Measurements from ENCODE around the gene NMNAT3. TPM values are rescaled to one million over a fixed set of nuclear protein-coding genes. Genes with fewer than 3 reads are reported as not detected.

Gene NMNAT3
- total RNA-seq, 6 donors from 2014 or later, result 3.3 to 8.4 (median 5.5) TPM

DNA sequence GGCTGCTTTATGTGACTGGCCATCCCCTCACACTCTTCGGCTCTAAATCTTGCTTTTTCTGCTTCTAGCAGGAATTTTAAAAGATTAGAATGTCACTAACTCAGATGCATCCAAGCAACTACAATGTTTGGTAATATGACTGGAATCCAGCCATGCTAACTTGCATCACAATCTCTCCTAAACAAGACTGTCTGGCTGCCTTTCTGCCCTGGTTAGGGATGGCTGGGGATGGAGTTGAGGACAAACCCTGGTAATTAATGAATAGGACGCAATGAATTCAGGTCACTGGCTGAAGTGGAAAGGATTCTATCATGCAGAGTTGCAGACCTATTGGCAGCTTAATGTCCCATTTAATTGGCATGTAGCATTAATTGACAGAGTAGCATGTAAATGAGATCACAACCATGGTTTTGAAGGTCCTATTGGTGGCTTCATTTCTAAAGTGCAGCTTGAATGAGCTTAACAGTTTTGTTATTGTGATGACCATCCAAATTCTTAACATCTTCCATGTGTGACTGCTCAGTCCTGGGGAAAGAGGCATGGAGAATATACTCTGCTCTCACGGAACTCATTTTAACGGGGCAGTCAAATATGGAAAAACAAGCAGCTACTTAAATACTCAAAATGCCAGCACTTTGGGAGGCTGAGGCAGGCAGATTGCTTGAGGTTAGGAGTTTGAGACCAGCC is 21.7 kb downstream of the NMNAT3 start:
- H3K4me3 ChIP-seq, result no peak overlapping the region
- TF ChIP-seq EP300 (IDR thresholded peaks at IDR 0.05) (no peak), POLR2A (IDR thresholded peaks at IDR 0.05) (no peak), POLR2AphosphoS5 (IDR thresholded peaks at IDR 0.05) (no peak)
- TF ChIP-seq, protein P1, sequence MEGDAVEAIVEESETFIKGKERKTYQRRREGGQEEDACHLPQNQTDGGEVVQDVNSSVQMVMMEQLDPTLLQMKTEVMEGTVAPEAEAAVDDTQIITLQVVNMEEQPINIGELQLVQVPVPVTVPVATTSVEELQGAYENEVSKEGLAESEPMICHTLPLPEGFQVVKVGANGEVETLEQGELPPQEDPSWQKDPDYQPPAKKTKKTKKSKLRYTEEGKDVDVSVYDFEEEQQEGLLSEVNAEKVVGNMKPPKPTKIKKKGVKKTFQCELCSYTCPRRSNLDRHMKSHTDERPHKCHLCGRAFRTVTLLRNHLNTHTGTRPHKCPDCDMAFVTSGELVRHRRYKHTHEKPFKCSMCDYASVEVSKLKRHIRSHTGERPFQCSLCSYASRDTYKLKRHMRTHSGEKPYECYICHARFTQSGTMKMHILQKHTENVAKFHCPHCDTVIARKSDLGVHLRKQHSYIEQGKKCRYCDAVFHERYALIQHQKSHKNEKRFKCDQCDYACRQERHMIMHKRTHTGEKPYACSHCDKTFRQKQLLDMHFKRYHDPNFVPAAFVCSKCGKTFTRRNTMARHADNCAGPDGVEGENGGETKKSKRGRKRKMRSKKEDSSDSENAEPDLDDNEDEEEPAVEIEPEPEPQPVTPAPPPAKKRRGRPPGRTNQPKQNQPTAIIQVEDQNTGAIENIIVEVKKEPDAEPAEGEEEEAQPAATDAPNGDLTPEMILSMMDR (IDR thresholded peaks at IDR 0.05), result no peak
- no peaks in the 10 kb centered on the region for H3K36me3 ChIP-seq
- DNase-seq (no peak), ATAC-seq (ENCODE audit: low FRiP score in 2 of 2) (peak in 1 of 2 donors; percentile 61)
- no peaks in the 10 kb centered on the region for H3K27me3 ChIP-seq
- H3K9me3 ChIP-seq, result no peaks in the 10 kb centered on the region
- 79 to 82% methylated on average over 4 of the region's 4 CpGs for WGBS, 2 donors
- no peak overlapping the region for H3K27ac ChIP-seq
- H3K4me1 ChIP-seq, result no peaks in the 10 kb centered on the region

DNA sequence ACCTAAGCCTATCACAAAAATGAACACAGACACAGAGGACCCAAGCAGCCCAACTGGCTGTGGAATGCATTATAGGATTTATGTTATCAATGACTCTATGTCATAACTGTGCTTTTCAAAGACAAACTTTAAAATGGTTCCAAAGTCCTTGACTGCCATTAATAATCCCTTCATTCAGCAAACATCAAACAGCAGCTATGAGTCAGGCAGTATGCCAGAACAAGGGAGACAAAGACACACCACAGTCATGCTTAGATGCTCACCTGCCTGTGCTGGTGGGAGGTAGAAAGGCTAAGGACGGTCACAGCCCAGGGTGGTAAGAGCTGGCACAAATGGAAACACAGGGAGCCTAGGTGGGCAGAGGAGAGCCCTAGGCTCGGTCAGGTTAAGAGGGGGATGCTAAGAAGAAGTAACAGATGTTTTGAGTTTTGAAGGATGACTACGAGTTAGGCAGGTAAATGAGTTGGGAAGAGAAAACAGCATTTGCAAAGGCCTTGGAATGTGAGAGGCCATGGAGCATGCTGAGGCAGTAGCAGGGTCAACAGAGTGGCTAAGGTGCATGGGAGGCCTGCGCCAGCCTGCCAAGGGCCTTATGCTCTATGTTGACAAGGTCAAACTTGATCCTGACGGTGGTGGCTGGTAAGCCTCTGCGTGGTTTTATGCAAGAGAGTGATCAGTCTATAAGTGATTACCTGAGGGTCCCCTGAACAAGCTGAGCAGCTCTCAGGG is 23.0 kb downstream of the NMNAT3 start:
- no peaks in the 10 kb centered on the region for H3K27me3 ChIP-seq
- ATAC-seq (ENCODE audit: low FRiP score in 2 of 2), result no peak
- TF ChIP-seq, protein P1 (IDR thresholded peaks at IDR 0.05), result no peak
- no peak for TF ChIP-seq POLR2A (IDR thresholded peaks at IDR 0.05)
- TF ChIP-seq POLR2AphosphoS5 (IDR thresholded peaks at IDR 0.05), result no peak
- no peak for TF ChIP-seq EP300 (IDR thresholded peaks at IDR 0.05)
- H3K4me1 ChIP-seq, result no peaks in the 10 kb centered on the region
- H3K4me3 ChIP-seq, result no peak overlapping the region
- WGBS, 2 donors, result 83 to 85% methylated on average over 6 of the region's 6 CpGs
- no peaks in the 10 kb centered on the region for H3K36me3 ChIP-seq
- H3K27ac ChIP-seq, result no peak overlapping the region
- H3K9me3 ChIP-seq, result no peaks in the 10 kb centered on the region
- DNase-seq, result no peak

DNA sequence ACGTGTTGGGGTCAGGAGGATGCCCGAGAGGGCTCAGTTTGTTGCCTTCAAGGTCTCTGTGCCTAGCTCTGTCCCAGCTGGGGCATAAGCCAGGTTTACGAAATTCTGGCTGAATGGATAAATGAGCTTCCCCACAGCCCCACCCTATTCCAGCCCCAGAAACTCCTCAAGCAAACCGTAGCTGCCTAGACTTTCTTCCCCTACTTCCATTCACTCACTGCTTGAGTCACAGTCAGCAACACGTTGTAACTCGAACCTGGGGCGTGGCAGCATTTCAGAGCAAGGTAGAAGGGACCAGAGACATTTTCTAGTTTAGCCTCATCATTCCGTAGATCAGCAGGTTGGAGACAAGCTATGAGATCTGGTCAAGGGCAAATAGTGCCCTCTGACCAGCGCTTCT is 24.2 kb downstream of the NMNAT3 start:
- H3K36me3 ChIP-seq, result no peaks in the 10 kb centered on the region
- H3K4me3 ChIP-seq, result no peak overlapping the region
- DNase-seq (no peak), ATAC-seq (ENCODE audit: low FRiP score in 2 of 2) (peak in 1 of 2 donors; percentile 25)
- no peak overlapping the region for H3K27ac ChIP-seq
- TF ChIP-seq, protein P1 (IDR thresholded peaks at IDR 0.05), result no peak
- no peak for TF ChIP-seq EP300 (IDR thresholded peaks at IDR 0.05)
- TF ChIP-seq POLR2A (IDR thresholded peaks at IDR 0.05), result no peak
- no peak for TF ChIP-seq POLR2AphosphoS5 (IDR thresholded peaks at IDR 0.05)
- WGBS, 2 donors, result 71 to 79% methylated on average over 9 of the region's 9 CpGs
- H3K27me3 ChIP-seq, result no peaks in the 10 kb centered on the region
- no peaks in the 10 kb centered on the region for H3K4me1 ChIP-seq
- no peaks in the 10 kb centered on the region for H3K9me3 ChIP-seq

DNA sequence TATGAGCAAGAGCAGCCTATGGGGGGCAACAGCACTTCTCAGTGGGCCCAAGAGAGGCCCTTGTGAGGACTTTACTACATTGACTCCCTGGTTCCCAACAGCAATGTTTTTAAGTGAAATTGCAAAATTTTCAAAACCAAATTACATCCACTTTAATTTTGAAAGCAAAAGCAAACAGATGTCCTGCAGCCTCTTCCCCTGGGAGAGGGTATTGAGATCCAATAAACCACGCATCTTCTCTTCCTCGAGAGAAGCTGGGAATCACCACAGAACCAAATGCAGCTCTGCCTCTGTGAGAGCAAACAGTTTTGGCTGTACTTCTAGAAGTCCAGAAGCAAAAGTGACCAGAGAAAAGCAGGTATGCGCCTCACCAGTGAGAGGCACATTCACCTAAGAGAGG is 25.2 kb downstream of the NMNAT3 start:
- Histone ChIP-seq H3K9me3 (no peaks in the 10 kb centered on the region), H3K27me3 (no peaks in the 10 kb centered on the region), H3K36me3 (no peaks in the 10 kb centered on the region), H3K27ac (no peak overlapping the region), H3K4me1 (no peaks in the 10 kb centered on the region), H3K4me3 (no peak overlapping the region)
- 81 to 82% methylated on average over 3 of the region's 3 CpGs for WGBS, 2 donors
- DNase-seq (no peak), ATAC-seq (ENCODE audit: low FRiP score in 2 of 2) (no peak)
- TF ChIP-seq POLR2A (IDR thresholded peaks at IDR 0.05), result no peak
- TF ChIP-seq, protein P1 (IDR thresholded peaks at IDR 0.05), result no peak
- no peak for TF ChIP-seq POLR2AphosphoS5 (IDR thresholded peaks at IDR 0.05)
- TF ChIP-seq EP300 (IDR thresholded peaks at IDR 0.05), result no peak

All from upper lobe of left lung (tissue), 6 donors.